B cell (primary cell): ENCODE results near the gene PGAM5. TPM values are rescaled to one million over a fixed set of nuclear protein-coding genes. Genes with fewer than 3 reads are reported as not detected.

Experiments
- ATAC-seq: fragments of 200-7000 bp; cut with Tn5 transposase; one replicate; pipeline ENCODE4 v1.10.0; 2021; ENCODE audit warnings: low read depth, mild to moderate bottlenecking, moderate number of reproducible peaks, moderate library complexity
- CTCF ChIA-PET: fragments of 350-600 bp; sonication (Branson Sonifier 250); formaldehyde crosslinking; loops from one replicate; lab custom pipeline; 2021; ENCODE audit warnings: antibody characterized with exemption, inconsistent platforms; lab: Charles Lee
- POLR2A ChIA-PET: fragments of 350-600 bp; sonication (Branson Sonifier 250); formaldehyde crosslinking; loops from one replicate; lab custom pipeline; 2021; ENCODE audit warnings: antibody characterized with exemption; lab: Charles Lee
- DNase-seq: peaks from one replicate; pipeline ENCODE4 v3.0.0; 2013
- H2AFZ ChIP-seq: 2 replicates; pipeline ENCODE4 v1.6.1; 2012; ENCODE audit warnings: mild to moderate bottlenecking, low read depth, low read length; ENCODE audit not compliant: insufficient read depth, poor library complexity, severe bottlenecking
- H3K27ac ChIP-seq, 2 donors: 1 replicate in 1 of 2; 2 replicates in 1 of 2; pipeline ENCODE4 v1.5.1; 2012 to 2013; ENCODE audit warnings: low read length in 2 of 2, mild to moderate bottlenecking in 2 of 2, moderate library complexity in 1 of 2
- H3K27me3 ChIP-seq, 4 experiments: fragments of 200-600 bp in 1 of 4; sonication (generic) in 1 of 4; replicated peaks in 1 of 4; 1 replicate in 2 of 4; 2 replicates in 2 of 4; pipeline versions ENCODE4 v1.6.1 to v1.7.0; 2013 to 2016; ENCODE audit warnings: low read length in 3 of 4, mild to moderate bottlenecking in 2 of 4, mixed read lengths in 1 of 4, moderate library complexity in 1 of 4; ENCODE audit not compliant: insufficient read depth in 4 of 4, control insufficient read depth in 3 of 4; ENCODE audit errors: control extremely low read depth in 1 of 4
- H3K36me3 ChIP-seq, 2 experiments: replicated peaks in 1 of 2; 1 replicate in 1 of 2; 2 replicates in 1 of 2; pipeline versions ENCODE4 v1.6.1 to v1.7.1; 2013; ENCODE audit warnings: low read length in 1 of 2; ENCODE audit not compliant: insufficient read depth in 2 of 2, control insufficient read depth in 1 of 2; ENCODE audit errors: control extremely low read depth in 1 of 2, extremely low read depth in 1 of 2
- H3K4me1 ChIP-seq, 2 donors: fragments of 200-600 bp in 1 of 2; sonication (generic) in 1 of 2; 1 replicate in 1 of 2; 2 replicates in 1 of 2; pipeline versions ENCODE4 v1.5.1 to v1.6.1; 2013 to 2017; ENCODE audit warnings: low read length in 2 of 2; ENCODE audit not compliant: control insufficient read depth in 2 of 2, insufficient read depth in 2 of 2
- H3K4me2 ChIP-seq: replicated peaks from 2 replicates; pipeline ENCODE3; 2012; ENCODE audit warnings: mild to moderate bottlenecking, low read depth, low read length; ENCODE audit not compliant: poor library complexity, severe bottlenecking
- H3K4me3 ChIP-seq, 5 experiments: fragments of 200-600 bp in 1 of 5; sonication (generic) in 1 of 5; 1 replicate in 3 of 5; 2 replicates in 2 of 5; pipeline versions ENCODE4 v1.5.1 to v1.7.0; 2011 to 2016; ENCODE audit warnings: low read length in 4 of 5, mild to moderate bottlenecking in 4 of 5, low read depth in 2 of 5, control low read depth in 1 of 5, moderate library complexity in 1 of 5; ENCODE audit not compliant: insufficient read depth in 1 of 5; ENCODE audit errors: control extremely low read depth in 1 of 5, extremely low read depth in 1 of 5
- H3K79me2 ChIP-seq: fragments of 200-600 bp; sonication (generic); one replicate; pipeline ENCODE4 v1.6.0; 2016; ENCODE audit warnings: low read length; ENCODE audit not compliant: control insufficient read depth, insufficient read depth
- H3K9ac ChIP-seq: fragments of 200-600 bp; sonication (generic); 2 replicates; pipeline ENCODE4 v1.6.1; 2017; ENCODE audit warnings: mild to moderate bottlenecking, low read length, moderate library complexity
- H3K9me3 ChIP-seq, 3 donors: one replicate each; pipeline versions ENCODE4 v1.6.1 to v1.7.1; 2013; ENCODE audit warnings: low read length in 2 of 3; ENCODE audit not compliant: control insufficient read depth in 2 of 3, insufficient read depth in 1 of 3; ENCODE audit errors: control extremely low read depth in 1 of 3
- H4K20me1 ChIP-seq: 2 replicates; pipeline ENCODE4 v1.6.0; 2012; ENCODE audit warnings: mild to moderate bottlenecking, low read length; ENCODE audit not compliant: insufficient read depth, control insufficient read depth, poor library complexity, severe bottlenecking
- H3K27ac Mint-ChIP-seq: one replicate; pipeline ENCODE4 v1.8.0; 2021; ENCODE audit warnings: mixed read lengths
- H3K27me3 Mint-ChIP-seq: one replicate; pipeline ENCODE4 v1.8.0; 2021; ENCODE audit warnings: mixed read lengths
- H3K4me1 Mint-ChIP-seq: one replicate; pipeline ENCODE4 v1.8.0; 2021; ENCODE audit warnings: mixed read lengths
- H3K4me3 Mint-ChIP-seq: one replicate; pipeline ENCODE4 v1.8.0; 2021; ENCODE audit warnings: mixed read lengths
- H3K9me3 Mint-ChIP-seq: one replicate; pipeline ENCODE4 v1.8.0; 2022; ENCODE audit warnings: mixed read lengths; ENCODE audit not compliant: insufficient read depth
- CTCF ChIP-seq: fragments of 200-600 bp; IDR thresholded peaks from one replicate; pipeline ENCODE4 v1.8.0; 2022; ENCODE audit warnings: antibody characterized with exemption, mild to moderate bottlenecking
- EZH2 ChIP-seq: IDR thresholded peaks from 2 replicates; pipeline ENCODE4 v1.6.1; 2012; ENCODE audit warnings: borderline replicate concordance, low read depth, mild to moderate bottlenecking, moderate library complexity, low read length; ENCODE audit not compliant: insufficient read depth, poor library complexity, severe bottlenecking
- WGBS: methylation state at CpG from one replicate; pipeline ENCODE4 v1.1.5; 2013; ENCODE audit warnings: missing lambda C conversion rate; ENCODE audit not compliant: insufficient coverage; 5-methylcytosine and 5-hydroxymethylcytosine counted together
- intact Hi-C: fragments of 100-400 bp; cut with micrococcal nuclease; formaldehyde crosslinking; loops from one replicate; pipeline ENCODE4 v1.10.0; 2022
- polyA plus RNA-seq: library from polyadenylated mRNA; depleted of rRNA; stranded (reverse); fragments of >200 nt; gene quantifications from 2 replicates; pipeline ENCODE4 v1.2.3, GENCODE V29; 2012
- total RNA-seq, 2 donors: library from RNA; stranded (reverse); fragments of 120-200 nt in 1 of 2; gene quantifications; 1 replicate in 1 of 2; 2 replicates in 1 of 2; pipeline versions ENCODE4 v1.2.3 to v1.2.4, GENCODE V29; 2013 to 2022

PGAM5 gene
- total and polyA plus RNA-seq, 2 donors (not counting 1 experiment from before 2014, with no cell fraction given), result 14.6 to 29.9 TPM

- Mint-ChIP-seq H3K27me3 (no peaks in the 10 kb centered on the region), H3K9me3 (no peaks in the 10 kb centered on the region), H3K27ac (no peak overlapping the region), H3K4me1 (peaks cover 5% of the 10 kb centered on the region), H3K4me3 (no peak overlapping the region)
- POLR2A ChIA-PET, result interaction anchor here (0.7 kb wide), 1 partner anchor 120 kb away, joined by 5 read pairs; no protein-coding TSS in a partner anchor
- CTCF ChIA-PET, result interaction anchor here (0.7 kb wide), 1 partner anchor 254 kb away, joined by 3 read pairs; no protein-coding TSS in a partner anchor
- peaks cover 0 to 4% of the 10 kb centered on the region in 2 donors for H3K4me1 ChIP-seq
- WGBS, result 96% methylated on average over 11 of the region's 17 CpGs
- no peak overlapping the region for H3K4me3 ChIP-seq
- intact Hi-C loops, result no loop called here
- no peak overlapping the region for H3K27ac ChIP-seq
- peaks cover 66% of the 10 kb centered on the region for H4K20me1 ChIP-seq
- no peak overlapping the region for H3K4me2 ChIP-seq
- no peak overlapping the region for H3K9ac ChIP-seq
- peaks cover 39% of the 10 kb centered on the region for H3K79me2 ChIP-seq
- H3K9me3 ChIP-seq, result no peaks in the 10 kb centered on the region
- no peaks in the 10 kb centered on the region for H3K27me3 ChIP-seq
- TF ChIP-seq EZH2 (no peak), CTCF (no peak)
- ATAC-seq (no peak), DNase-seq (no peak)
- peaks cover 2 to 49% of the 10 kb centered on the region in 2 experiments for H3K36me3 ChIP-seq
- H2AFZ ChIP-seq, result no peak overlapping the region
These were observed 6.4 kb downstream of the PGAM5 start for GRCh38 chr12:132717011-132717410.

- H3K36me3 ChIP-seq, result peaks cover 2 to 52% of the 10 kb centered on the region in 2 experiments
- peaks cover 60% of the 10 kb centered on the region for H4K20me1 ChIP-seq
- H3K27ac ChIP-seq, result no peak overlapping the region
- POLR2A ChIA-PET, result interaction anchor here (0.7 kb wide), 1 partner anchor 121 kb away, joined by 5 read pairs; no protein-coding TSS in a partner anchor
- Mint-ChIP-seq H3K27me3 (no peaks in the 10 kb centered on the region), H3K4me3 (no peak overlapping the region), H3K27ac (no peak overlapping the region), H3K4me1 (peaks cover 2% of the 10 kb centered on the region), H3K9me3 (no peaks in the 10 kb centered on the region)
- no peak overlapping the region for H3K4me3 ChIP-seq
- DNase-seq, result no peak
- CTCF ChIA-PET, result no interaction called here
- no peaks in the 10 kb centered on the region for H3K9me3 ChIP-seq
- no peak for ATAC-seq
- intact Hi-C loops, result no loop called here
- 97% methylated on average over 60 of the region's 61 CpGs for WGBS
- H3K4me1 ChIP-seq, result no peaks in the 10 kb centered on the region
- no peak overlapping the region for H3K4me2 ChIP-seq
- no peaks in the 10 kb centered on the region for H3K27me3 ChIP-seq
- TF ChIP-seq EZH2 (no peak), CTCF (no peak)
- no peak overlapping the region for H3K9ac ChIP-seq
- H3K79me2 ChIP-seq, result peaks cover 32% of the 10 kb centered on the region
- H2AFZ ChIP-seq, result no peak overlapping the region
These were observed 7.1 kb downstream of the PGAM5 start for GRCh38 chr12:132717531-132718387.
